H1 (cell line): Measurements from ENCODE around the gene ACTG1. TPM values are rescaled to one million over a fixed set of nuclear protein-coding genes. Genes with fewer than 3 reads are reported as not detected.

Source experiments
- CBX5 ChIP-seq: fragments of 300-800, 300-1000 bp; sonication (generic); IDR thresholded peaks from 2 replicates; pipeline ENCODE4 v1.7.1; 2016; ENCODE audit warnings: antibody characterized with exemption, low read length, low read depth
- CBX8 ChIP-seq: fragments of 300-800, 300-1000 bp; sonication (generic); IDR thresholded peaks from 2 replicates; pipeline ENCODE4 v1.7.1; 2016; ENCODE audit warnings: low read depth, low read length, borderline replicate concordance
- CHD1 ChIP-seq: IDR thresholded peaks from 2 replicates; pipeline ENCODE4 v1.6.1; 2012; ENCODE audit warnings: low read depth, low read length, improper control_type of control experiment
- CTBP2 ChIP-seq: IDR thresholded peaks from 2 replicates; pipeline ENCODE4 v1.7.0; 2011; ENCODE audit warnings: borderline replicate concordance, mild to moderate bottlenecking, moderate library complexity, mixed read lengths, low read length; ENCODE audit not compliant: insufficient read depth, insufficient read length
- EGR1 ChIP-seq: IDR thresholded peaks from 2 replicates; pipeline ENCODE4 v1.6.1; 2011; ENCODE audit warnings: low read depth, low read length, borderline replicate concordance
- HDAC6 ChIP-seq: IDR thresholded peaks from one replicate; pipeline ENCODE4 v1.7.1; 2012; ENCODE audit warnings: low read depth, mild to moderate bottlenecking, inconsistent platforms, low read length, moderate library complexity
- KDM4A ChIP-seq: IDR thresholded peaks from one replicate; pipeline ENCODE4 v1.7.1; 2012; ENCODE audit warnings: low read depth, mild to moderate bottlenecking, moderate library complexity, low read length, inconsistent platforms; ENCODE audit not compliant: severe bottlenecking
- KDM5A ChIP-seq: fragments of 200-600 bp; IDR thresholded peaks from 2 replicates; pipeline ENCODE4 v1.7.1; 2012; ENCODE audit warnings: mild to moderate bottlenecking, low read length, inconsistent platforms, mixed read lengths
- SAP30 ChIP-seq: fragments of 300-600 bp; sonication (generic); IDR thresholded peaks from 2 replicates; pipeline ENCODE4 v1.7.1; 2012; ENCODE audit warnings: low read length, moderate library complexity, mild to moderate bottlenecking, inconsistent platforms; ENCODE audit not compliant: insufficient read depth, insufficient replicate concordance
- TBP ChIP-seq: IDR thresholded peaks from 2 replicates; pipeline ENCODE4 v1.6.1; 2011; ENCODE audit warnings: low read depth, low read length, improper control_type of control experiment
- polyA plus RNA-seq, 7 experiments: library from polyadenylated mRNA; depleted of rRNA in 3 of 7; stranded (reverse) in 5 of 7; unstranded in 2 of 7; fragments of >200 nt in 5 of 7; fragments of 200-250 nt in 2 of 7; gene quantifications; 1 replicate in 5 of 7; 2 replicates in 1 of 7; 4 replicates in 1 of 7; pipeline versions ENCODE4 v1.2.1 to v1.2.3, GENCODE V29; 2011 to 2013; ENCODE audit warnings: missing spikeins in 2 of 7, mixed read lengths in 2 of 7
- total RNA-seq: library from RNA; stranded (reverse); fragmentation: NEBNext Ultra II Directional; extraction: Animal tissue kit (Norgen Biotek cat#: 25700); gene quantifications from 2 replicates; pipeline ENCODE4 v1.2.1, GENCODE V29; 2021

ACTG1 gene
- total and polyA plus RNA-seq, 2 of the 8 experiments (the other 6 are each of a cell fraction or from before 2014, with no cell fraction given): 3,535 to 5,010 TPM

- no peak for TF ChIP-seq CTBP2
- 0 out of 2 replicates have a peak, but pooled peaks have one; percentile 5 for TF ChIP-seq TBP
- TF ChIP-seq CBX8: no peak
- TF ChIP-seq KDM4A: peak; percentile 38
- TF ChIP-seq SAP30: no peak
- no peak for TF ChIP-seq EGR1
- TF ChIP-seq KDM5A: no peak
- TF ChIP-seq HDAC6: no peak
- TF ChIP-seq CBX5: no peak
- TF ChIP-seq CHD1: no peak
These were observed 1.3 kb upstream of the ACTG1 start (continued) for GRCh38 chr17:81513753-81514488.
